HUES6 (cell line): ENCODE measurements around the gene MYH6.

Experiments
- H3K27ac ChIP-seq: 2 replicates; pipeline ENCODE4 v1.7.0; 2013; ENCODE audit warnings: low read depth, mild to moderate bottlenecking, low read length, inconsistent platforms
- H3K27me3 ChIP-seq: 2 replicates; pipeline ENCODE4 v1.6.1; 2013; ENCODE audit warnings: low read length; ENCODE audit not compliant: control insufficient read depth, insufficient read depth
- H3K36me3 ChIP-seq: 2 replicates; pipeline ENCODE4 v1.6.1; 2013; ENCODE audit warnings: low read length; ENCODE audit not compliant: control insufficient read depth, insufficient read depth
- H3K4me1 ChIP-seq: 2 replicates; pipeline ENCODE4 v1.6.1; 2013; ENCODE audit warnings: low read length; ENCODE audit not compliant: control insufficient read depth, insufficient read depth
- H3K4me3 ChIP-seq: 2 replicates; pipeline ENCODE4 v1.5.1; 2013; ENCODE audit warnings: low read depth, low read length
- H3K9ac ChIP-seq: one replicate; pipeline ENCODE4 v1.6.1; 2013; ENCODE audit warnings: mild to moderate bottlenecking, low read length
- H3K9me3 ChIP-seq: 2 replicates; pipeline ENCODE4 v1.6.1; 2013; ENCODE audit warnings: low read depth, low read length; ENCODE audit not compliant: control insufficient read depth, insufficient read depth

MYH6 gene

DNA sequence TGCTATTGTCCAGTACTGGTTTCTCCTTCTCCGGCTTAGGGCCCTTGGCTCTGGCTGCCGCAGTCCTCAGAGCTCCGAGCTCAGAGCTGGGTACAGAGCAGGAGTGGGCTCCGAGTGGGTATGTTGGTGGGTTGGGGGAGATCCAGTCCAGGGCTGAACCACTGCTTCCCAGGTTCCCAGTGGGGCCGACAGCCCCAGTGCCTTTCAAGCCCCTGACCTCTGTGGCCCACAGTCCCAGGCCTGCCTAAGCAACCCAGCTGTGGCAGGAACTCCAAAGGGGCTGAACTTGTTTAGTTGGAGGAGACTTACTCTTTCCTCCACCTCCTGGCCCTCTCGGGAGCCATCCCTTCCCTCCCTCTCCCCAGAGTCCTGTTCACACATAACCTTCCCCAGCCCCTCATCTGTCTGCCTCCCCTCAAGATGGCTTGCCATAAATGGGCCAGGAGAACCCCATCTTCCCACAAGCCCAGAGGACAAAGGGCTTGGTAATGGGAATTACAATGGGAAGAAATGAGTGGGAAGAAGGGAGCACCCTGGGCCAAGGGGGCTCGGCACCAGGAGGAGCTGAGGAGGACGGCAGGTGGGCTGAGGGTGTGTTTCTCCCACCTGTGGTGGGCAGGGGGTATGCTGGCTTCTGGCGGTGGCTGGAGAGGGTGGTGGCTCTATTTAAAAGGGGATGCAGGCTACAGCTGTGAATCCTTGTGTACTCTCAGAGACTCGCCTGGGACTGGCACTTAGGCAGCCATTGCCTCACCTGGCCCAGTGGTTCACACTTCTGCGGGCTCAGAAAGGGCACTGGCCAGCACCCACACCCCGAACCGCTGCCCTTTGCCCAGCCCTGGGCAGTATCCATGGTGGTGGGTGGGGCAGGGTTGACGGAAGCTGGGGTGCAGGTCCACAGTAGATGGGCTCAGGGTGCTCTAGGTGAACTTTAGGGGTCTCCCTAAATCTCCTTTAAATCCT is 3.8 kb upstream of the MYH6 start:
- no peaks in the 10 kb centered on the region for H3K36me3 ChIP-seq
- H3K4me1 ChIP-seq: no peaks in the 10 kb centered on the region
- no peak overlapping the region for H3K4me3 ChIP-seq
- no peaks in the 10 kb centered on the region for H3K9me3 ChIP-seq
- H3K27ac ChIP-seq: no peak overlapping the region
- H3K9ac ChIP-seq: no peak overlapping the region
- peaks cover 19% of the 10 kb centered on the region; the same call in 1 of the 2 replicates for H3K27me3 ChIP-seq

DNA sequence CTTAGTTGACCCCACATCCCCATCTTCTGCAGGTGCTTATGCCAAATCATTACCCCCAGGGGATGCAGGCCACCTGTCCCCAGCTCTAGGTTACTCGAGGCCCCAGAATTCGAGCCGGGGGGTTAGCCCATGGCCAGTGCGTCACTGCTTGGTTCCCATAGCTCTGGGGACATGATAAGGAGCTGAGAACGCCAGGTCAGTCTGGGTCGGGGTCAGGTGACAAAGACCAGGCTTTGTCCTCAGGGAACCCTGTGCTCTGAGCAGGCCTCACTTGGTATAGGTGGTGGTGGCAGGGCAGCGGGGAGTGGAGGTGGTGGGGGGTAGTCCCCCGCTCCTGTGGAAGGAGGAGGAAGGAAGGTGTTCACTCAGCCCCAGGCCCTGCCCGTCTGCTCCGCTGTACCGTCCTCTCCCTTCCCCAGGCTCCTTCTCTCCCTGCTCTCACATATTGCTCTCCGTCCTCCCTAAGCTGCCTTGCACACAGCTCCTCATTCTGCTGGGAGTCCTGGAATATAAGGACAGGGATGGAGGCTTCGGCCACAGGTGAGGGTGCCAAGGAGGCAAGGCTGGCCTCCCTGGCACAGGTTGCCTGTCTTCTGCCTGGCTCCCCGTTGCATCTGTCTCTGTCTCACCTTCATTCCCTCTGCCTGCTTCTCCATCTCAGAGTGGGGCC is 2.0 kb upstream of the MYH6 start:
- H3K4me3 ChIP-seq: no peak overlapping the region
- no peaks in the 10 kb centered on the region for H3K9me3 ChIP-seq
- H3K9ac ChIP-seq: no peak overlapping the region
- no peak overlapping the region for H3K27ac ChIP-seq
- H3K4me1 ChIP-seq: no peaks in the 10 kb centered on the region
- H3K36me3 ChIP-seq: no peaks in the 10 kb centered on the region
- peaks cover 28% of the 10 kb centered on the region for H3K27me3 ChIP-seq

DNA sequence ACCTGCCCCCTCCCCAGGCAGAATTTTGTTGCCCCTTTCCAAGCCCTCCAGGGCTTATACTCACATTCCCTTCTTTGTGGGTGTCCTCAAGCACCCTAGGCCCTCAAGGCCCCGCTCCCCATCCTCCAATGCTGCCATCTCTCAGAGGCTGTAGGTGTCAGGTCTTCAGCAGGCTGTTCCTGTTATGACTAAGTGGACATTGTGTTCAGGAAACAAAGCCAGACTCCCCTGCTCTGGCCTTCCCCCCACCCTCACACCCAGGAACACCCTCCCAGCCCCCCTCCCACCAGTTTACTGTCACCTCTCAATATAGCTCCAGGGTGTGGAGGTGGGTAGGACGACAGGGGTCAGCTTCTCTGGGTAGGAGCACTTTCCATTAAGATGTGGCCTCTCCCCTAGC is 1.4 kb upstream of the MYH6 start:
- Histone ChIP-seq H3K27me3 (peaks cover 26% of the 10 kb centered on the region), H3K4me1 (no peaks in the 10 kb centered on the region), H3K4me3 (no peak overlapping the region), H3K9ac (no peak overlapping the region), H3K36me3 (no peaks in the 10 kb centered on the region), H3K27ac (no peak overlapping the region), H3K9me3 (no peaks in the 10 kb centered on the region)

DNA sequence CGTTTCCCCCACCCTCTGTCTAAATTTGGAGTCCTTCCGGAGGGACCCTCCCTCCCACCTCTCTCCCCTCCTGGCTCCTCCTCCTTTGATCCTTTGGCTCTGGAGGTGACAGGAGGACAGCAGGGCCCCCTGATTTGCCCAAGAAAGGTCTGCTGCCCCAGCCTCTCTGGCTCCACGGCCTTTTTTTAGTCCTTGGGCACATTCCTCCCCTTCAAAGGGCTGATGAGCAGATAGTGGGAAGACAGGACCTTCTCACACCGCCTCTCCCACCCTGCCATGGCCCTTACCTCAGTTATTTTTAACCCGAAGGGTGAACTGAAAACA is 196 bp upstream of the MYH6 start:
- Histone ChIP-seq H3K36me3 (no peaks in the 10 kb centered on the region), H3K4me1 (no peaks in the 10 kb centered on the region), H3K9ac (no peak overlapping the region), H3K27me3 (peaks cover 36% of the 10 kb centered on the region), H3K9me3 (no peaks in the 10 kb centered on the region), H3K27ac (no peak overlapping the region), H3K4me3 (no peak overlapping the region)

DNA sequence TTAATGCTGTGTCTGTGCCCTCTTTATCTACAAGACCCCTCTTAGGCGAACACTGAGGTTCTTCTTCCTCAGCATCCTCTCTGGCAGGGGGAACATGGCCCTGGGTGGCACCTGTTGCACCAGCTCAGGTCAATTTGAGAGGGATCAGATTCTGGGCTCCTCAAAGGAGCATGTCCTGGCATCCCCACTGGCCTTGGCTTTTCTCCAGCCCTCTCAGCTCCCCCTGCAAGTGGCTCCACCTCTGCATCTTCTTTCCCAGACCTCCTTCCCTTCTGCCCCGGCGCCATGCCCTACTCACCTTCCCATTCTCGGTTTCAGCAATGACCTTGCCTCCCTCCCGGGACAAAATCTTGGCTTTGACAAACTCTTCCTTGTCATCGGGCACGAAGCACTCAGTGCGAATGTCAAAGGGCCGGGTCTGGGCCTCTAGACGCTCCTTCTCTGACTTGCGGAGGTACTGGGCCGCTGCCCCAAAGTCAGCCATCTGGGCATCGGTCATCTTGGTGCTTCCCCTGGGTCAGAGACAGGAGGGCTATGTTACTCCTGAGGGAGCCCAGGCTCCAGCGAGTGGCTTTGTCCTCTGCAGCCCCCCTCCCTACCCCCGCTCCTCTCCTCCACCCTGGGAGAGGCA is 1.2 kb downstream of the MYH6 start:
- no peak overlapping the region for H3K9ac ChIP-seq
- H3K27ac ChIP-seq: no peak overlapping the region
- H3K9me3 ChIP-seq: no peaks in the 10 kb centered on the region
- H3K27me3 ChIP-seq: peaks cover 46% of the 10 kb centered on the region
- no peaks in the 10 kb centered on the region for H3K36me3 ChIP-seq
- H3K4me3 ChIP-seq: no peak overlapping the region
- 0 out of 2 replicates have a peak, but pooled peaks cover 5% of the 10 kb centered on the region for H3K4me1 ChIP-seq

DNA sequence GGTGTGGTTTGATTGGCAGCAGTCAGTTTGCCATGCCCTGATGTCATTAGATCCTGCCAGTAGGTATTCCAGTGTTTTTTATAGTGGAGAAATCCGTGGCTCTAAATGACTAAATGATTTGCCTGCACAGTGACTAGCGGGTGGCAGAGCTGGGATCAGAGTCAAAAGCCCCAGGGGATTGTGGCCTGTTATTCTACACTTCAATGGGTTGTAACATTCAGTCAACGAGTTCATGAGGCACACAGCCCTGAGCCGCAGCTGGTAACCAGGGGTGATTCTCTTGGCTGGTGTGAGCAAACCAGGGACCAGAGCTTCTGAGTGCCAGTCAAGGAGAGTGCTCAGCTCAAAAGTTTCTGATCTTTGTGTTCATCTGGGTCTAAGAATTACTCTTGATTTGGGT is 1.8 kb downstream of the MYH6 start:
- H3K27ac ChIP-seq: no peak overlapping the region
- H3K36me3 ChIP-seq: no peaks in the 10 kb centered on the region
- H3K9ac ChIP-seq: no peak overlapping the region
- 0 out of 2 replicates have a peak, but pooled peaks cover 5% of the 10 kb centered on the region for H3K4me1 ChIP-seq
- no peaks in the 10 kb centered on the region for H3K9me3 ChIP-seq
- H3K4me3 ChIP-seq: no peak overlapping the region
- H3K27me3 ChIP-seq: peaks cover 48% of the 10 kb centered on the region

DNA sequence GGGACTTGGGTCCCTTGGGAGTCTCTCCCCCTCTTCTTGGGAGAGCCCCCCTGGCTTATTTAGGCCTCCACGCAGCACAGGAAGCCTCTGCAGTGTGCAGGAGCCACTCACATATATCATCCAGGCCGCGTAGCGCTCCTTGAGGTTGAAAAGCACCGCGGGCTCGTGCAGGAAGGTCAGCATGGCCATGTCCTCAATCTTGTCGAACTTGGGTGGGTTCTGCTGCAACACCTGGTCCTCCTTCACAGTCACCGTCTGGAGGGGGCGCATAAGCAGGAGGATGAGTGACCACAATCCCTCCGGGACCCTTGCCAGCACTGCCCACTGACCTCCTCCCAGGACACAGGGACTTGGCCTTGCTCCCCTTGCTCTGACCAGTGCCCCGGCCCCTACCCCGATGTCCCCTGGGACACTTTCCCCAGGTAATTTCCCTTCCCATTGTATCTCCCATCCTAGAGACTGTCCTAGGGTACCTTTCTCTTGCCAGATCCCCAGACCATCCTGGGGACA is 2.5 kb downstream of the MYH6 start:
- no peak overlapping the region for H3K9ac ChIP-seq
- H3K4me1 ChIP-seq: 0 out of 2 replicates have a peak, but pooled peaks cover 5% of the 10 kb centered on the region
- no peak overlapping the region for H3K4me3 ChIP-seq
- no peaks in the 10 kb centered on the region for H3K36me3 ChIP-seq
- H3K27ac ChIP-seq: no peak overlapping the region
- H3K9me3 ChIP-seq: no peaks in the 10 kb centered on the region
- H3K27me3 ChIP-seq: peaks cover 48% of the 10 kb centered on the region

DNA sequence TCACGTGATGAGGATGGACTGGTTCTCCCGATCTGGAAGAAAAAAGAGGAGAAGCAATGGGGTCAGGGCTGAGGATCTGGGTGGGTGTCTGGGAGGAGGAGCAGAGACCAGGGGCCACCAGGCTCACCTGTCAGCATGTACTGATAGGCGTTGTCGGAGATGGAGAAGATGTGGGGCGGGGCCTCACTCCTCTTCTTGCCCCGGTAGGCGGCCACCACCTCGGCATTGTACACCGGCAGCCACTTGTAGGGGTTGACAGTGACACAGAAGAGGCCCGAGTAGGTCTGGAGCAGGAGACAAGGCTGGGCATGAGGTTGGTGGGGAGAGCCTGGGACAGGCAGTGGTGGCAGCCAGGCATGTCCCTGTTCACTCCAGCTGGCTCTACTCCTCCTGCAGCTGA is 3.0 kb downstream of the MYH6 start:
- peaks cover 46% of the 10 kb centered on the region for H3K27me3 ChIP-seq
- H3K36me3 ChIP-seq: no peaks in the 10 kb centered on the region
- no peaks in the 10 kb centered on the region for H3K9me3 ChIP-seq
- H3K4me3 ChIP-seq: no peak overlapping the region
- H3K4me1 ChIP-seq: 0 out of 2 replicates have a peak, but pooled peaks cover 5% of the 10 kb centered on the region
- no peak overlapping the region for H3K9ac ChIP-seq
- H3K27ac ChIP-seq: no peak overlapping the region

DNA sequence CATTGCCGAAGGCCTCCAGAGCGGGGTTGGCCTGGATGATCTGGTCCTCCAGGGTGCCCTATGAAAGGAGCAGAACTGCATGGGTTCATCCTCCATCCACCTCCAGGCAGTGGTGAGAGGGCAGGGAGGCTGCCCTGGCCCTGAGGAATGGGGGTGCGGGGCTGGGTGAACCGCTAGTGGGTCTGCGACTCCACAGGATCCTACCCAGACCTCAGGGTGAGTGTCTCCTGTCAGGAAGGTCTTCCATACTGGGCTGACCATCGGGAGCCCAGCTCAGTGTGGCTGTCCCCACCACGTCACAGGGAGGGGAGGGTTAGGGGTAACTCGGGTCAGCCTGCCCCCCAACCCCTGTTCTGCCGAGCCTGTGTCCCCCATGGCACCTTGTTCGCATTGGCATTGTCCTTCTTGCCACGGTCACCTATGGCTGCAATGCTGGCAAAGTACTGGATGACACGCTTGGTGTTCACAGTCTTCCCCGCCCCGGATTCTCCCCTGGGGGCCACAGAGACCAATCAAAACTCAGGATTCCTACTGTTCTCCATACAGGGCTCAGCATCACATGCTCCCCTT is 3.7 kb downstream of the MYH6 start:
- H3K27ac ChIP-seq: no peak overlapping the region
- H3K4me1 ChIP-seq: 0 out of 2 replicates have a peak, but pooled peaks cover 5% of the 10 kb centered on the region
- no peak overlapping the region for H3K4me3 ChIP-seq
- H3K9ac ChIP-seq: no peak overlapping the region
- peaks cover 44% of the 10 kb centered on the region for H3K27me3 ChIP-seq
- no peaks in the 10 kb centered on the region for H3K9me3 ChIP-seq
- no peaks in the 10 kb centered on the region for H3K36me3 ChIP-seq

DNA sequence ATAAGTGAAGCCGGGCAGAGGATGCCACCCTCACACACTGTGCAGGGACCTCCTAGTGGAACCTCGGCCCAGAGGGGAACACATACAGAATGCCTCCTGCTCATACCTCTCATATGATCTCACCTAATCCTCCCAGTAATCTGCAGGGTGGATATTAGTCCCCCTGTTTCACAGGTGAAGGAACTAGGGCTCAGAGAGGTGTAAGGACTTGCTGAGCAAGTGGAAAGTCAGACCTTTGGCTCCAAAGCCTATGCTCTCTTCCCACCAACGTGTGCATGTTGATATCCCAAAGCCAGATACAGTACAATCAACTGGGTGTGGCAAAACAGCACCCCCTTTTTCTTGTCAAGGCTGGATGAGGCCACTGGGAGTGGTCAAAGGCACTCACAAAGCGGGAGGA is 4.2 kb downstream of the MYH6 start:
- Histone ChIP-seq H3K27me3 (peaks cover 44% of the 10 kb centered on the region), H3K4me3 (no peak overlapping the region), H3K36me3 (no peaks in the 10 kb centered on the region), H3K9me3 (no peaks in the 10 kb centered on the region), H3K4me1 (0 out of 2 replicates have a peak, but pooled peaks cover 5% of the 10 kb centered on the region), H3K9ac (no peak overlapping the region), H3K27ac (no peak overlapping the region)
